HL-60/S4 treated with retinoic acid at 250 ng/mL for 4 days and 3 days (cell line): ENCODE data around the gene CRYGB.
"Not testable (repeated sequence)": the region's sequence is repeated elsewhere in the genome, so short reads cannot be mapped to it uniquely, and the experiment has no call there.

ENCODE experiments used
- in situ Hi-C: fragments of 300-500 bp; cut with MboI; formaldehyde crosslinking; loops from 2 replicates; pipeline ENCODE4 v1.7.0; 2022; ENCODE audit warnings: low sequenced_read_pairs

The CRYGB gene

DNA sequence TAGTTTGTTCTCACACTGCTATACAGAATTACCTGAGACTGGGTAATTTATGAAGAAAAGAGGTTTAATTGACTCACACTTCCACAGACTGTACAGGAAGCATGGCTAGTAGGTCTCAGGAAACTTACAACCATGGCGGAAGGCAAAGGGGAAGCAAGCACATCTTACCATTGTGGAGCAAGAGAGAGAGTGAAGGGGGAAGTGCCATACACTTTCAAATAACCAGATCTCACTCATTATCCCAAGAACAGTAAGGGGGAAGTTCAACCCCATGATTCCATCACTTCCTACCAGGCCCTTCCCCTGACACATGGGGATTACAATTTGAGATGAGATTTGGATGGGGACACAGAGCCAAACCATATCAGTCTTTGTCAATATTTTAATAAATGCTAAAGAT, 5.0 kb upstream of the CRYGB start:
- in situ Hi-C loops: no loop called here

DNA sequence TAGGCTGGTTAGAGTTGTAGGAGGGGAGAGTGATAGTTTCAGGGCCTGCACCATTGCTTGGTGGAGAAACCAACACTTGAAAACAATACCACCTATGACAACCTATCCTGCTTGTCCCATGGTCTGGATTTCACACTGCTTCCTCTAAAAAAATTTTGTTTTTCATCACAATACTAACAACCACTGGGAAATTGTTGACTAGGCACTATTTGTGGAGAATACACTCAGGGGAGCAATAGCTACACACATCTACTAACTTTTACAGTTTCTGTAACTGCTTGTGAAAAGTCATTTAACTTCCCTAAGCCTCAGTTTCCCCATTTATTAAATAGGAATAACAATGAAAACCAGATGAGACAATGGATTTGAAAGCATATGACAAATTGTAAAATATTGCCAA, 4.1 kb upstream of the CRYGB start:
- in situ Hi-C loops: no loop called here

DNA sequence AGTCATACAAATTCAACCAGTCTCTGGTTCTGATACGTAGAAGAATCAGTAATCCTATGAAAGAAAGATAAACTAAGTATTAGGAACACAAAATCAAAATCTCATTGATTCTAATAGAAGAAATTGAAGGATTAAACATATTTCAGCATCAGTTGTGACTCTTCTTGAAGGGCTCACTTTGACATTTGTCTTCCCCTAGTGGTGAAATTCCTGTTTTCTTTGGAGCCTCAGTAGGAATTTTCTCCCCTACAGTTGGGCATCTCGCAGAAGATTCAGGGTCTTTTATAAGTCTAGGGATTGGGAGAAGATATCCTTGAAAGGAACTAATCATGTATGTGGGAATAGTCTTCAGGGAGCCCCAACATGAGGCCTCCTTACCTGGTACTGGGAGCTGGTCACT, 2.8 kb upstream of the CRYGB start:
- in situ Hi-C loops: no loop called here

DNA sequence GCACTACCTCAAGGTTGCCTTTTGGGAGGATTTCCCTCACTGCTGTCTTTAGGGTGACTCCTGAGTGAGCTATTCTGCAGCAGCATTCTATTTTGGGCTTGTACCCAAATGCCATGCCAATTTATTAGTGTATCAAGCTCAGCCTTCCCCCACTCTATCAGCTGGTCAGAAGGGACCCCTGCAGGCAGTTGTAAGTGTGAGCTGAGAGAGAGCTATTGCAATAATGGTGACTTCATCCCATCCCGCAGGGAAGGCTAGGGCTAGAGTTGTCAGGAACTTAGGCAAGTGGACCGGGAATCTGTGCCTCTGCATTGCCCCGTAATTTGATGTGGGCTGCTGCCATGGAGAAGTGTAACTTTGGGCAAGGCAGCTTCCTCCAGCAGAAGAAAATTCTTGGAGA, 1.8 kb upstream of the CRYGB start:
- in situ Hi-C loops: no loop called here

DNA sequence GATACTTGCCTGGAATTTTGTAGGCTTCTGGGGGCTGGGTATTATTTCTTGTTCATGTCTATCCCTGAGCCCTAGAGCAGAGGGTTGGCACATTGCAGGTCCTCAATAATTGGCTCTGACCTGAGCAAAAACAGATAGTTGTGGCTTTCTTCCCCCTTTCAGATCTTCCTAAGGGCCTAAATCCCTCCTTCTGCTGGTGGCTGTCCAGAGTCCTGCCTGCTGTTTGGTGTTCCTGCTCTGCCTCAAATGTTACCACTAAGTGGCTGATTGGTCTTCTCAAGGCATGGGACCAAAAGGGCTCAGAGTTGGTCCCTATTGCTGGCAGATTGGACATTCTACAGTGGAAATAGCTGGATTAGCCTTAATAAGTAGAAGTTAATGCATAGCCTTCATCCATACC, 1.1 kb upstream of the CRYGB start:
- in situ Hi-C loops: no loop called here

DNA sequence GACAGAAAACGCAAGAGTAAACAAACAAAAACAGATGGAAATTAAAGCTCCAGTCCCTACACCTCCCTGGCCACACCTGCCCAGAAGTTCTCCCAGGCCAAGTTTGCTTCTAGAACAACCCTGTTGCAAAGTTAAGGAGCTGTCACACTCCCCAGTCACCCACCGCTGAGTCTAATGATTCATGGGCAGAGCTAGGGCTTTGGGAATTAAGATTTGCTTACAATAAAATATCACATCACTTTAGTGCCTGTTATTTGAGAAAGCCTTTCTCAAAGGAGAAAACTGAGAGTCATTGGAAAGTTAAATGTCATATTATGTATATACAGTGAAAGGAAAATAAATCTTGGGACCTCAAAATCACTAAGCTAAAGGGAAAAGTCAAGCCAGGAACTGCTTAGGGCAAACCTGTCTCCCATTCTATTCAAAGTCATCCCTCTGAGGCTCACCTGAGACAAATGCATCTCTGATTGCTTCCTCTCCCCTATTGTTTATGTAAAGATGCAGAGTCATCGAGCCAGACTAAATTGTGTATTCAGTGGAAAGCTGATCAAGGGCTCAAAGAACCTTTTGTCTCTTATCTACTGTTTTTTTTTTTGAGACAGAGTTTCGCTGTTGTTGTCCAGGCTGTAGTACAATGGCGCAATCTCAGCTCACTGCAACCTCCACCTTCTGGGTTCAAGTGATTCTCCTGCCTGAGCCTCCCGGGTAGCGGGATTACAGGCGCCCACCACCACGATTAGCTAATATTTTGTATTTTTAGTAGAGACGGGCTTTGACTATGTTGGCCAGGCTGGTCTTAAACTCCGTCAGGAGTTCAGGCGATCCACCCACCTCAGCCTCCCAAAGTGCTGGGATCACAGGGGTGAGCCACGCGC, 2.8 kb downstream of the CRYGB start:
- in situ Hi-C loops: no loop called here

DNA sequence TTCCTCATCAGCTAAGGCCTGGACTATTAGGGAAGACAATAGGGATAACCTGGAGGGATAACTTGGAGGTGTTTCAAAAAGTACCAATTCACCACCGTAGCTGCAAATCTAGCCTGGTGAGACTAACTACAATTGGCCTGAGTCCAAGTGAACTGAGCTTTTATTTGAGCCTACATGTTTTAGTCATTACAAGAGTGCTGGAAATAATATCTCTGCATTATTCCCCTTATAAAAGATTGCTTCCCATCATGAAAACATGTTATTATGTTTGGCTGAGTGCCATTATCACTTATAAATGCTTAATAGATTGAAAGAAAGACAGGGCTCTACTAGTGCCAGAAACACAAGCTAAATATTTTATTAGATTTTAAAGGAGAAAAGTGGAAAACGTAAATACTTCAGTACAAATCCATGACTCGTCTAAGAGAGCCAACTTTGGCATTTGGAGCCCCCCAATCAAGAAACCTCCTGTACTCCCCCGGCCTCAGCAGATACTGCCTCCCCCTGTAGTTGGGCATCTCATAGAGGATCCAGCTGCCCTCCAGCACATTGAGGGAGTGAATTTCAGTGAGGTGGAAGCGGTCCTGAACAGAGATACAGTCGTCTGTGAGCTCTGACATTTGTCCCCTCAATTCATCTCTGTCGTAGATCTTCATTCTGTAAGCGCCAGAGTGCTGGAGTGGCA, 3.6 kb downstream of the CRYGB start:
- in situ Hi-C loops: no loop called here

DNA sequence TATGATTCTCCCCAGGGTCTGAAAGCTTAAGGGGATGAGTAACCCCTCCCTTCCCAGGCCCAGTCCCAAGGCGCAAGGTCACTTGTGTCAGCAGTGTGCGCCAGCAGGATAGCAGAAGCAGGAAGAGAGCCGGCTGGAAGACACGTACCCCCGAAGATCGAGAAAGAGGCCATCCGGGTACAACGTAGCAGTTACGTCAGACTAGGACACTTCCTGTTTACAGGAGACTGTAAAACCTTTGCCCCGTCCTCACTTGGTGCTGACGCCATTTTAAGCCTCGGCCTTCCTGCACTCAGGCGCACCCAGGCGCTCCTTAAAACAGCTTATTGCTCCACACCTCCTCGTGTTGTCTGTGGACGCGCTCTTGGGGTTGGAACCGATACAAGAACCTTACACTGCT, 6.5 kb downstream of the CRYGB start:
- in situ Hi-C loops: no loop called here

DNA sequence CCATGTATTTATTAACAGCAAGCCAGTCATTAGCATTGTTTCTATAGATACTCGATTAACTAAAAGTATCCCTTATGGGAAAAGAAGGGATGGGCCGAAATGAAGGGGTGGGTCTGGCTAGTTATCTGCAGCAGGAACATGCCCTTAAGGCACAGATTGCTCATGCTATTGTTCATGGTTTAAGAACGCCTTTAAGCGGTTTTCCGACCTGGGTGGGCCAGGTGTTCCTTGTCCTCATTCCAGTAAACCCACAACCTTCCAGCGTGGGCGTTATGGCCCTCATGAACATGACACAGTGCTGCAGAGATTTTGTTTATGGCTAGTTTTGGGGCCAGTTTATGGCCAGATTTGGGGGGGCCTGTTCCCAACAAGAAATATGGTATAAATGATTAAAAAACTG, 7.6 kb downstream of the CRYGB start:
- in situ Hi-C loops: not testable (repeated sequence)

DNA sequence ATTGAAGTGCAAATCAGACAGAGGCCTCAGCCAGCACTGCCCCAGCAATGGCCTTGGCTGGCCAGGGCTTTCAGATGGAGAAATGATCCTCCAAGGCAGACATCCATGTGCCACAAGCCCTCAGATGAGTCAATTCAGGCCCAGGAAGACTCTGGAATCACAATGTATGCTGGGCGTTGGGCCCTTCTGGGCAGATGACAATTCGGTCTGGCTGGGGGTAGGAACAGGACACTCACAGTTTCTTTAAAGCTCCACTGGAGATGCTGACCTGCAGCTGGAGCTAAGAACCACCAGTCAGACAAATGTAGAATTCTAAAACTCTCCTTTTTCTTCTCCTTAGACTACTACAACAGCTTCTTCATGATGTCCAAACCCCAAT, 9.3 kb downstream of the CRYGB start:
- in situ Hi-C loops: no loop called here

DNA sequence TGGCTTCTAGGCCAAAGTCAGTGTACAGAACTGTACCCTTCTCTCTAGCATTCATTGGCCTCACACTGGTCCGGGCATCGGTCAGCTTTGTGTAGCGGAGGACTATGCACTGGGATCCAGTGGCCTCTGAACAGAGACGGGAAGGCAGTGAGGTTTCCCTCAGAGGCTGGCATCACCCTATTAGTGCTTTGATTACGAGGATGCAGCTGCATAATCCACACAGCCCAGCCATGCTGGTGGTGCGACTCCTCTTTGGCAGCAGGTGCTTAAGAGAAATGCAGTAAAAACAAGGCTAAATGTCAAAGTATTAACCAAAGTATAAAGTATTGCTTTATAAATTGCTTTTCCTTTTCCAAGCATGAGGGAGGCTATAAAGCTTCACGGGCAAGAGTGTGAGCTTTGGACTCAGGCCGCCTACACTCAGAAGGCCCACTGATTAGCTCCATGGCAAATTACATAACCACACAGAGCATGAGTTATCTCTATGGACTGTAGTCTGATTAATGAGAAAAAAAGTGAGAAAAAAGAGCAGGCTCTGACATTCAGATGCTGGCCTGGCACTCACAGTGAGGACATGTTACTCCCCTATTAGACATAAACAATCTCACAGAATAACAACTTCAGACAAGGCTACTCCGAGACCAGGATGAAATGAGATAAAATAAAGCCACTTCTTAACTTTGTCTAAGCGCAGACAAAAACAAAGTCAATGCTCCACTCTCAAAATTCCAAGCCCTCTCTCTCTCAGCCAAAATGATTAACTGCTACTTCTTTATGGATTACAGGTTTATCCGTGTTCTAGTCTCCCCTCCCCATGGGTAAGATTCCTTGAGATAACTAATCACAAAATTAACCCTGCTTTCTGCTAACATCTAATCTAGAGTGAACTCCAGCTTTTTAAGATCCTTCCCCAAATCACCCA, 9.9 kb downstream of the CRYGB start:
- in situ Hi-C loops: no loop called here

DNA sequence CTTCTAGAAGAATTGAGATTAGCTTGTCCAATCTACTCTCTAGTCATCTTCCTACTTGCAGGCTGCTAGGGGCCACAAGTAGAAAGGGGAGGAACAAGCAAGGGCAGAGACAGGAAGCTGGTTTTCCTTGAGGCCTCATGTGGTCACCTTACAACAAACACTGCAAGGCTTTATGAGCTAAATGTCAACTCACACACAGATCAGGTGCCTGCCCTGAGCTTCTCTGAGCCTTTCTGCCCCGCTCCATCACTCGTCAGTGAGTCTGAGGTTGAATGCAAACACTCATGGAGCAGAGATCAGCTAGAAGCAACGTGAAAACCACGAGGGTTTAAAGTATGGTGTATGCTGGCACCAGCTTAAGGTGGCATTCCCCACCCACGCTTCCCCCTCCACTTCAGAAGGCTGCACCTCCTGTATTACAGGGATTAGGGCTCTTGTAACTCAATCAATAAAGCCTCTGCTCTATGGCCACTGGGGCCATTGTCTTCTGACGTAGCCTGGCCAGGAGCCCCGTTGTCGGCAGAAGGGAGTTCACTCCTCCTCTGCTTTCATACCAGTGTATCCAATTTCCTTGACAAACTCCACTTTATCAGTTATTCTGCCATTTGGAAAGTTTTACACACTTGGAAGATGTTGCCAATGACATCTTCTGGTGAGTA, 10.9 kb downstream of the CRYGB start:
- in situ Hi-C loops: no loop called here

DNA sequence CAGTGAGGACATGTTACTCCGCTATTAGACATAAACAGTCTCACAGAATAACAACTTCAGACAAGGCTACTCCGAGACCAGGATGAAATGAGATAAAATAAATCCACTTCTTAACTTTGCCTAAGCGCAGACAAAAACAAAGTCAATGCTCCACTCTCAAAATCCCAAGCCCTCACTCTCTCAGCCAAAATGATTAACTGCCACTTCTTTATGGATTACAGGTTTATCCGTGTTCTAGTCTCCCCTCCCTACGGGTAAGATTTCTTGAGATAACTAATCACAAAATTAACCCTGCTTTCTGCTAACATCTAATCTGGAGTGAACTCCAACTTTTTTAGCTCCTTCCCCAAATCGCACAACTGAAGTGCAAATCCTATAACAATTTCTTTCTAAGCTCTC, 15.2 kb downstream of the CRYGB start:
- in situ Hi-C loops: no loop called here

DNA sequence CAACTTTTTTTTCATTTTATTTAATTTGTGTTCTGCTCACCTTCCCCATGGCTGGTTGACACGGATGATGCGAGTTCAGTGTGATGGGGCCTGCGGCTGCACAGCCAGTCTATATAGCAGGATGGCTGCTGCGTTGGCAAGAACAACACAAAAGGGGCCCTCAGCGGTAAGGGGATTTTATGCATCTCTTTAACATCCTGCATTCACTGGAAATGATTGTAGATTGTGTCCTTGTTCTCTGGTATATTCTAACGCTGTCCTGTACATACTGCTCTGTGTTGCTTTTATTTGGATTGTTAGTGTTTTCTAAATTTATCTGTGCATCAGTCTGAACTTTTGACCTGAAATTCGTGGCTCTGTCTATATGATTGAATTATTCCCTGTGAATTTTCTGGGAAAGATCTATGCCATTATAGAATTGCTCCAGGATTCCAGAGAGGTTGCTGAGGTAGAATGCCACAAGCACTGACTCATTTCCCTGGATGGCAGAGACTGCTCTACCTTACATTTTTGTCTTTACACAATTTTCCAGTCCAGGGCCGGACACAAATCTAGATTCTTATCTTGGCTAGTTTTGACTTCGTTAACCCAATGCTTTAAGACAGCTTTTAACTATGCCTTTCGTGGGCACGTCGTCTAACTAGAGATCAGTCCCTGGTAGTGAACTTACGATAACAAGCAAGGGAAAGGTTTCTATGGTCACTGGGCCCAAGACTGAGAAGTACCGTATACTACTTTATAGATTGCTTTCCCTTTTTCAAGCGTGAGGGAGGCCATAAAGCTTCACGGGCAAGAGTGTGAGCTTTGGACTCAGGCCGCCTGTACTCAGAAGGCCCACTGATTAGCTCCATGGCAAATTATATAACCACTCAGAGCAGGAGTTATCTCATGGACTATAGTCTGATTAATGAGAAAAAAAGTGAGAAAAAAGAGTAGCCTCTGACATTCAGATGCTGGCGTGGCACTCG, 15.9 kb downstream of the CRYGB start, which contains the start of gene CRYGC:
Gene CRYGC, minus strand, starts transcription at position 85 of the 968 bp plus-strand sequence. Its CDS starts 36 bp downstream, at position 49.
- in situ Hi-C loops: no loop called here

DNA sequence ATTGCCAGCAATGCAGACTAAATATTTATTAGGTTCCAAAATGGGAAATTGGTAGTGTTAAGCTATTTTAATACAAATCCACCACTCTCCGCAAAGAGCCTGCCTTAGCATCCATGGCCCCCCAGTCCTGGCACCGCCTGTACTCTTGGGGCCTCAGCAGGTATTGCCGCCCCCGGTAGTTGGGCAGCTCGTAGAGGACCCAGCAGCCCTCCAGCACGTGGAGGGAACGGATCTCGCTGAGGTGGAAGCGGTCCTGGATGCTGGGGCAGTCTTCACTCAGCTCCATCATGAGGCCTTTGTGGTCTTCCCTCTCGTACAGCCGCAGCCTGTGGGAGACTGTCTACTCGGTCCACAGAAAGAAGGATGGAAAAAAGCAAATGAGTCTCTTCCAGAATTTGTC, 17.8 kb downstream of the CRYGB start:
- in situ Hi-C loops: no loop called here

DNA sequence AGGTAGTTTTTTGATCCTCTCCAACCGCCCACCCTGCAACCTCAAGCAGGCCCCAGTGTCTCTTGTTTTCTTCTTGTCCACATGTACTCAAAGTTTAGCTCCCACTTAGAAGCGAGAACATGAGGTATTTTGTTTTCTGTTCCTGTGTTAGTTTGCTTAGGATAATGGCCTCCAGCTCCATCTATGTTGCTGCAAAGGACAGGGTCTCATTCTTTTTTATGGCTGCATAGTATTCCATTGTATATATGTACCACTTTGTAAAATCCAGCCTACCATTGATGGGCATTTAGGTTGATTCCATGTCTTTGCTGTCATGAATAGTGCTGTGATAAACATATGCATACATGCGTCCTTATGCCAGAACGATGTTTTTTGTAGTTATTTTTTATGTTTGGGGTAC, 18.9 kb downstream of the CRYGB start:
- in situ Hi-C loops: no loop called here

DNA sequence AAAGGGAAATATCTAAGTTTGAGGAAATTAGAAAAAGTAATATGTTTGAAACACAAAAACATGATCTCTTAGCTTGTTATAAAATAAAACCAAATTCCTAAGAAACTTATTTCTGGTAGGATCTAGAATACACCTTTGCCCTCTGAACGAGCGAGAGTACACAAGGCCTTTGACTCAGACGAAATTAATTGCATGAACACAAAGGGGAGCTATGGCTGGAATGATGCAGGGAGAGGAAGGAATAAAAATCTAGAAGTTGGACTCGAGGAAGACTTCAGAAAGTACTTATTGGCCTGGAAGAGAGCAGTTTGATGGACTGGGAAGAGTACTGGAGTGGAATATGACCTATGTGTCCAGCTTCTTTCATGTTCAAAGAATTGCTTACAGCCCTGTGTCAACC, 20.7 kb downstream of the CRYGB start:
- in situ Hi-C loops: no loop called here

DNA sequence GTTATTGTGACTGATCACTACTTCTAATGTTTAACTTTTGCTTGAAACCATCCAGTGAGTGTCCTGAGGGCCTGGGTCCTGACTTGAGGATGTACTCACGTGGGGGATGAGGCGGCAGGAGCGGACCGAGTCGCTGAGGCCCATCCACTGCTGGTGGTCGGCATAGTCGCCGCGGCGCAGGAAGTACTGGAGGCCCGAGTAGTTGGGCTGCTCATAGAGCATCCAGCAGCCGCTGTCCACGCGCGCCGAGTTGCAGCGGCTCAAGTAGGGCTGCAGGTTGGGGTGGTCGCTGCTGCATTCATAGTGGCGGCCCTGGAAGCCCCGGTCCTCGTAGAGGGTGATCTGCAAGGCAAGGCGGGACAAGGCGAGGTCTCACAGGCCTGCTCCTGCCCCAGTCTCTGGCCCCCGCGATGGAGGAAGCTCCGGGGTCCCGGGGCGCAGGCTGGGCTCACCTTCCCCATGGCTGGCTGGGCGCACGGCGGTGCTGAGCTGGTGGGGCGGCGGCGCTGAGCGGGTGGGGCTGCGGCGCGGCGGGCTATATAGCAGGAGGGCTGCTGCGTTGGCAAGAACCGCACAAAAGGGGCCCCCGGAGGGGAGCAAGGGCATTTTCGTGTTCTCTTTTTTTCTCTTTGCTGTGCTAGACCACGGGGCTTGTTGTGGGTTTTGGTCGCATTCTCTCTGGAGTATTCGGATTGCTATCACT, 21.8 kb downstream of the CRYGB start, which contains the start of gene CRYGD:
Gene CRYGD, minus strand, starts transcription at position 512 of the 703 bp plus-strand sequence. Its CDS starts 51 bp downstream, at position 461.
- in situ Hi-C loops: not testable (repeated sequence)

DNA sequence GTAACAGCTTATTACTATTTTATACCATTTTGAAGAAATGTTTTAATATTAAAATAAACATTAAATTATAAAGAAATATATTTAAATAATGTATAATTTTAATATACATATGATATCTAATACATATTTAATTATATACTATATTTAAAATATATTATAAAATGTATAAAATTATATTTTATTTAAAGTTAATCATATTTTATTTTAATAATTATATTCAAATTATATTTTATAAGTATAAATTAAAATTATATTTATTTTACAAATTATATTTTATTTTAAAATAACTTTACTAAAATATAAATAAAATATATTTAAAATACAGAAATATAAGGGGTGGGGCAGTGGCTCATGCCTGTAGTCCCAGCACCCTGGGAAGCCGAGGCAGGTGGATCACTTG, 23.7 kb downstream of the CRYGB start:
- in situ Hi-C loops: no loop called here
